K562 treated with DMSO at 1 percent for 48 hours (cell line): ENCODE data around the gene DPH7. TPM values are rescaled to one million over a fixed set of nuclear protein-coding genes. Genes with fewer than 3 reads are reported as not detected.

Experiments
- total RNA-seq: library from RNA; unstranded; fragments of 300-600 nt; gene quantifications from 2 replicates; pipeline ENCODE4 v1.2.3, GENCODE V29; 2022; ENCODE audit warnings: low replicate concordance; ENCODE audit errors: extremely low read depth

Gene DPH7
- total RNA-seq, result not detected in 2 replicates

DNA sequence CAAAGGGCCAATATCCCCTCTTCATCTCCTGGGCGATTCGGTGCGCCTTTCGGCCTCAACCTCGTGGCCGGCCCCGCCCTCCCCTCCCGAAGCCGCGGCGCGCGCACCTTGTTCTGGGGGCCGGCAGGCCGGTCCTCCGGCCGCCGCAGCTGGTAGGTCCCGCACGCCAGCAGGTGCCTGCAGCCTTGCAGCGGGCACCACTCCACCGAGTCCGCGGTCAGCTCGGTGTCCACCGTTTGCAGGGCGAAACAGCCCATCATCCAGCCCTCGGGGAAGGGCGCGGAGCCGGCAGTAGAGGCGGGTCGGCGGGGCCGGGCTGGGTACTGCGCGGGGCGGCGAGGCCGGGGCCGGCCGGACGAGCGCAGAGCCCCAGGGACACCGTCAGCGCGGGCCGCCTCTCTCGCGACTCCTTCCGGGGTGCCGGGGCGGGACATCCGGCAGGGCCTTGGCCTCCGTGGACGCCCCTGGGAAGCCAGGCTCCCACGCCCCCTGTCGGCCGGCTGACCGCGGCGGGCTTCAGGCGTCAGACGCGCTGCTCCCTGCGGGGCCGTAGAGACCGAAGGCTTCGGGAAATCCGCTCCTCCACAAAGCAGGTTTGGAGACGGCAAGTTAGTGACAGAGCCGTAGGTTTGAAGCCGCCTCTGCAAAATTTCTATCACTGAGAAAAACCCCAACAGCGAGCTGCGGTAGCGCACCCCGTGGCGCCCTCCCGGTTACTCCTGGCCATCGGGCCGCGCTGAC, at the start of gene DPH7:
DPH7 (minus strand) TSS at position 408 of the 741 bp plus-strand sequence; CDS start at position 260, 148 bp downstream.

DNA sequence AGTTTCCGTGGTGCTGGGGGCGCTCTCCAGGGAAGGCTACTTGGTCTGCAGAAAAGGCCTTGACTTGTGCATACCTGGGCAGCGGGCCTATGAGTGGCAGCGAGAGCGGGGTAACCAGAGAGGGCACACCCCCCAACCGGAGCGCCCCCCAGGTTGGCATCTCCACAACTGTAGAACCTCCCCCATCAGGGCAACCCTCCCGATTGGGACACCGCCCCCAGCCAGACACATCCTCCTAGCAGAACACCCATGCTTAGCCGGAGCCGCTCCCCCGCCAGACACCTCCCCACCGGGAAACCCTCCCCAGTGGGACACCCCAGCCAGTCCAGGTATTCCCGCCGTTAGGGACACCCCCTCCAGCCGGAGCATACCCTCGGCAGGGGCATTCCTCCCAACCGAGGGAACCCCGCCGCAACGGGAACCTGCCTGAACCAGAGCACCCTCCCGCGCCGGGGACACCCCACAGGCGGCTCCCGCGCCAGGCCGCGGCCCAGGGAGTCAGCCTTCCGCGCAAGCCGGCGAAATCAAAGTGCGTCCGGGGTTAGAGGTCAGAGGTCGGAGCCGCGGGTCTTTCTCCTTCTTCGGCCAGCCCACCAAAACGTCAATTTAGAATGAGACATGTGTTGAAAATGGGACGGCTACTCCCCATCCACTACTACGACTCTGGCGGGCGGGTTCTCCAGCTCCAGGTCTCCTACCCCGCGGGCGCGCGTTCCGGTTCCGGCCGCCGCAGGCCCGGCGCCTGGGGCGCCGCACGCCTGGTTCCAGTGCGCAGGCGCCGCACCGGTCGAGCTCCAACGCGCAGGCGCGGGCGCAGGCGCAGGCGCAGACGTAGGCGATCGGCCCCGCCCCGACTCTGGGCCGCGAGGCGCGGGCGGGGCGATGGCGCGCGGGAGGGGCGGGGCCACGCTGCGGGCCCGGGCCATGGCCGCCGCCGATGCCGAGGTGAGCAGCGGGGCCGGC, 39.7 kb upstream of the DPH7 start, which contains the start of gene EHMT1:
EHMT1 (plus strand) TSS at position 901 of the 963 bp plus-strand sequence; CDS start at position 925, 24 bp downstream.

GRCh38 chr9:137605121-137606004, 26.6 kb upstream of the DPH7 start, which contains the start of gene ARRDC1:
Gene ARRDC1, plus strand, starts transcription at chr9:137605686. Its CDS starts 32 bp downstream, at chr9:137605718.

GRCh38 chr9:137590469-137591383, 12.0 kb upstream of the DPH7 start, which contains the start of gene ZMYND19:
Gene ZMYND19, minus strand, starts transcription at chr9:137590512. Its CDS starts 249 bp downstream, at chr9:137590263.

DNA sequence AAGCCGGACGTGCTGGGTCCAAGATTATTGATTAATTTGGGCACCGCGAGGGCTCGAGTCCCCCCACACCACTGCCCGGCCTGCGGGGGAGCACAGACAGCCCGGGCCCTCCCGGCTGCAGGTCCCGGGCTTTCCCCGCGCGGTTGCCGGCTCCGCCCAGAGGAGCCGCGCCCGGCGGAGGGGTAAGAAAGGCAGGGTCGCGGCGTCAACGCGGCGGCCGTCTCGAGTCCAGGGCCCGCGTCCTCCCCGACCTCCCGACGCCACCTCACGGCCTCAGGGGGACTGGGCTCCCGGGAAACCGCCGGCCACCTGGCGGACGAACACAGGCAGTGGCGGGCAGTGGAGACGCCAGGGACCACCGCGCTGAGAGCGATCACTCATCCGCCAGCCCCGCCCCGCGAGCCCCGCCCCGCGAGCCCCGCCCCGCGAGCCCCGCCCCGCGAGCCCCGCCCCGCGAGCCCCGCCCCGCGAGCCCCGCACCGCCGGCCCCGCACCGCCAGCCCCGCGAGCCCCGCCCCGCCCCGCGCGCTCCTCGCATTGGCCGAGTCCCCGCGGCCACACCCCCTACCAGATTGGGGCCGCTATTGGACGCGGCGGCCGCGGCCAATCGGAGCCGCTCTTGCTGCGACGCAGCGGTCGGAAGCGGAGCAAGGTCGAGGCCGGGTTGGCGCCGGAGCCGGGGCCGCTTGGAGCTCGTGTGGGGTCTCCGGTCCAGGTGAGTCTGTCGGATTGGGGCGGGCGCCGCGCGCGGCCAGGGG, 27.3 kb downstream of the DPH7 start, which contains the start of gene MRPL41:
MRPL41 (plus strand) TSS at position 616 of the 758 bp plus-strand sequence. CDS start 203 bp downstream, outside the sequence.

GRCh38 chr9:137550231-137550621, 28.5 kb downstream of the DPH7 start, which contains the start of gene PNPLA7:
Gene PNPLA7, minus strand, starts transcription at chr9:137550402. Its CDS starts 205 bp downstream, at chr9:137550197.

Other genes with a start within 250 kb of the DPH7 start
- gene EXD3, start 155.8 kb downstream of the DPH7 start, total RNA-seq, result not detected in 2 replicates
- not detected in 2 replicates for gene NOXA1, start 155.5 kb downstream of the DPH7 start, total RNA-seq
- not detected in 2 replicates for gene ENTPD8, start 137.6 kb downstream of the DPH7 start, total RNA-seq
- not detected in 2 replicates for gene NSMF, start 119.6 kb downstream of the DPH7 start, total RNA-seq
- gene PNPLA7, start 28.5 kb downstream of the DPH7 start, total RNA-seq, result not detected in 2 replicates
- gene MRPL41, start 27.0 kb downstream of the DPH7 start, total RNA-seq, result not detected in 2 replicates
- not detected in 2 replicates for gene ZMYND19, start 11.6 kb upstream of the DPH7 start, total RNA-seq
- gene ARRDC1, start 26.8 kb upstream of the DPH7 start, total RNA-seq, result not detected in 2 replicates
- not detected in 2 replicates for gene EHMT1, start 40.1 kb upstream of the DPH7 start, total RNA-seq